Middle frontal gyrus (tissue), 1 donor: ENCODE measurements around the gene RBMS1.

ENCODE experiments used
- DNase-seq: peaks from one replicate; pipeline ENCODE4 v3.0.0-alpha.2; 2015; ENCODE audit warnings: low spot score; ENCODE audit errors: extremely low spot score

RBMS1 gene

DNA sequence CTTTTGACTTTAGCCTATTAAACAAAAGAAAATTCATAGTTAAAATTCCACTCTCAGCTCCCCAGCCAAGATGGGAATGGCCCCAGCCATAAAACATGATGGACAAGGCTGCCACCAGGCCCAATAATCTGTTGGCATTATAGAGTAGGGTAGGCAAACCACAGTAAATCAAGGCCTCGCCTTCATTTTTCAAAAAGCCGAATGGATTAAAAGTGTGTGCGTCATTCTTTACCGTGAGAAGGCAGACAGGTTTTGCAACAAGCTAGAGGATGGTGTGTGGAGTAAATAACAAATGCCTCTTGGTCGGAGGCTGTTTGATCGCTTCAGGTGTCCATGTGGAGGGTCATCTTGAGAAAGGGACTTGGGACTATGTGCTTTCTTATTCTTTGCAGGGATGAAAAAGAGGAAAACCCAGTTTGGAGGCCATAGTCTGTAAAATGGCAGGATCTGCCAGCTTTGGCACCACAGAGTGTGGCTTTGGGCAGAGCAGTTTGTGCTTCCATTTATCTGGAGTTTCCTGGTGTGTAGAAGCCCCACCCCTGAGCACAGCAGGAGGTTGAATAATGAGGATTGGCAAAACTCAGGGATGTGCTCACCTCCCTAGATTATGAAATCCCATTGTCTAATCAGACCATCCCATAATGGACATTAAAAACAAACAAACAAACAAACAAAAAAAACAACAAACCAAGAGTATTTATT, 236.4 kb downstream of the RBMS1 start:
- DNase-seq: no peak

DNA sequence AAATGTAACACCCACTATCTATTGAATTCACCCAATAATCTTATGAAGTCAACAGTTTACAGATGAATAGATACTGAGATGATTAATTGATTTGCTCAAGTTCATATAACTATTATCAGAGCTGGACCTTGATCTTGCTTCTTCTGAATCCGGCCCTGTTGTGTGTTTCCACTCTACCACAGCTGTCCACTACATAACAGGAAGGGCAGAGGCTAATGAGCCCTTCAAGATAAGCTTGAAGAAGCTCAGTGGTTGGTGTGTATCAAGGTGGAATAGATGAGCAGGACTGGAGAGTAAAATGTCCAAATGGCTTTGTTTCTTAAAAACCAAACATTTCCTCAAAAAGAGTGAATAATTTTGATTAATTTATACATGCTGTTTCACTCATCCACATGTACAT, 237.1 kb downstream of the RBMS1 start:
- DNase-seq: no peak

DNA sequence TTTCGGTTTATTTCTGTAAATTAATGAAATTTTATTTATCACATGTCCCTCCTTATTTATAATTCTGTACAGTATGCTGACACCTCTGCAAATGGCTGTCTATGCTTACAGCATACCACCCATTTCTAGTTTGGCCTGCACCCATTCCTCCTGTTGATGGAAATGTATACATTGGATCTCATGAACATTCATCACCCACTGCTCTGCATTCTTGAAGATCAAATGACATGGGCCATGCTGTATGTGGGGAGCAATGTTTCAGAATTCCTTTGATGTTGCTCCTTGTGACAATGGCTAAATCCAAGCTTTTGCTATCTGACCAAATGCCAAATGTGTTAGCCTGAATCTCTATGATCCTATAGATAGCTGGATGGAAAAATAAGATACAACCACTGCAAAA, 238.2 kb downstream of the RBMS1 start:
- no peak for DNase-seq

DNA sequence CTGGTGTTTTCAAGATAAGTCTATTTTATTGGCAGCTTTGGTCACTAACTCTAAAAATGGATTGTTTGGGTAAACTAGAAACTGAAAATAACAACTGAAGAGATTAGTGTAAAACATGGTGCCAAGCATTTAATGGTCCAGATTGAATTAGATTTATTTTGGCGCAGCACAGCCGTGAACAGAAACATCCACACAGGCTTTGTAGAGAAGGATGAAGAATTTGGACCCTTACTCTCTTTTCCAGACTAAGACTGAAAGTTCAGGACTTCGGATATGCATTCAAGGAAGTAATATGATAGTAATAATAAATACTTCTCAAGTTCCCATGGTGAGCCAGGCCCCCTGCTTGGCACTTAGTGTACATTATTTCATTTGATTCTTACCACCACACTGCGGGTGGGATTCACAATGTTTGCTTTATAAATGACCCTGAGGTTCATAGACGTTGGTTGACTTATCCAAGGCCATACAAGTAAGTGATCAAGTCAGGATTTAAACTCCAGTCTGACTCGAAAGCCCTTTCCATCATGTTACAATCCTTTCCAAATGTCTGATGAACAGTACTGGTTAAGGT, 239.3 kb downstream of the RBMS1 start:
- DNase-seq: no peak

DNA sequence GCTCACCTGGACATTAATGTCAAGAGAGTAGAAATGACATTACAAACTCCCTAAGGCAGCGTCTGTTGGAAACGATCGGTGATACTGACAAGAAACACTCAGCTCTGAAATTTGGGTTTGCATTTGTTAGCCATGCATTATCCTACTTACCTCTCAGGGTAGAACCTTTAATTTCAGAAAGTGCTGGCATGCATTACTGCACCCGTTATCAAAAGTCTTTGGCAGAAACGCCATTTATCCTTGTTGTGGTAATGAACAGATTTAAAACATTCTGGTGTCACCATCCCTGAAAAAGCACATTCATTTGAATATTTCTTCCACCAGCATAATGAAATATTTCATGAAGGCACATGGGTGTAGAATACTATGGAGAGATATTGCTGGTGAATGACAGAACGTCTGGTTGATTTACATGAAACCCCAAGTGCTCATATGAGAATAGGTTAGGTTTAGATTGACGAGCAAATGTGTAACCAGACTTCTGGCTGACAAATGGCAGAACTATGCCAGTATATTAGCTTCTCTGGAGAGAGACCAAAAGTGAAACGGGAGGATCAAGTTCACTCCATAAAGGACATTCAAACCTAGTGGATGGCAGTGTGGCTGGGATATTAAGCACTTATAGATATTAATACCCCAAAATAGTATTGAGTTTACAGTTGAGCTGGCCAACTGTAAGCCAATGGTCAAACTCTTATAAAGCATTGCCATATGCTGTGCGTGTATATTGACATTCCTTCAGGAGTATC, 240.0 kb downstream of the RBMS1 start:
- DNase-seq: no peak

DNA sequence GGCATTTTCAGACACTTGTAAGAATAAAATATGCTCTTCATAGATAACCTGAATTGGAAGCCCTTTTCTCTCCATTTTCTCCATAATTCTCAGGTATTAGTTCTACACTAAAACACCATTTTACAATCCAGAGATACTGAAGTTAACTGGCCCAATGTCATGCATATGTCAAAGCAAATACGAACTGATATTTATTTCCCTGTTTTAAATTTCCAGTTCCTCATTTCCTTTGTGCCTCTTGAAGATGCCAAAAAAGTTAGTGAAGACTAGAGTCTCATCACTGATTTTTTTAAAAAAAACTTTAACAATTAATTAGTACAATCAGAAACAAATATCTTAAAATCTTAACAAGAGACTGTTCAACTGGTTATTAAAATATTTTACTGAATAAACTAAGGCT, 240.7 kb downstream of the RBMS1 start:
- DNase-seq: no peak

DNA sequence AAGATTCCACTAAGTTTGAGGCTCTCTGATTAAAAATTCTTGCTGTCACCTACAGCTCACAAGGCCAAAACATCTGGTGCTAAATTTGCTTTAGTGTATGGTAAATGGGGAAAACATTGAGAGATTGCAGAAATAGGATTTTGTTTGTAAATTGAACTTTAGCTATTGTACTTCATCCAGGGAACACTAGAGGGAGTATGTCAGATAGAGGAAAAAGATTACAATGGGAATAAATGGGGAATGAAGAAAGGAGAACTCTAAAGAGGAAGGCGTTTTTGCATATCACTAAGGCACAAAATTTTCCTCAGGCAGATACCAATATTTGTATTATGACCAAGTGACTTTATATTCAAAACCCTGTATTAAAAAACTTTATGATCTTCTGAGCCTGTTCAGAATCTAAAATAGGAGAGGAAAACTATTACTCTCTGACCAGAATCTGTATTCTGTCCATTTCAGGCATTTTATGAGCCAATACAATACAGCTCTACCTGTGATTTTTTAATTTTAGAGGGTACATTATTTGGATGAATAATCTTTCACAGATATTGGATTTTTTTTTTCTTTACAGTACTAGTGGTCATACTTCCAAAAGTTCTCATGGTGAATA, 241.2 kb downstream of the RBMS1 start:
- DNase-seq: no peak

DNA sequence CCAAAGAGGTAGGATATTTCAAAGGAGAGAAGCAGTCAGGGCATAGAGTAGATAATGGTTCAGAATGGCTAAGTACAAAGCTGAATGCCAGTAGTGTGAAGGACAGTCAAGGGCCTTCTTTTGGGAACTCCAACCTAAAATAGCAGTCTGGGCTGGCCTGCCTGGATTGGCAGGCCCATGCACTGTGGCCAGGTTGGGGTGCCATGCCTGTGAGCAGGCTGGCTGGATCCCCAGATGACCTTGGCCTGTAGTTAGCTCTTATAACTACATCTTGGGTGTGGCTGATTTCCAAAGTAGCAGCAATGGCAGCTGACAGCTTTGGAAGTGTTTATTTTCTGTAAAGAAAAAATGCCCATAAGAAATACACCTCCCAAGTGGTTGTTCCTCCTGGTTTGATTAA, 242.0 kb downstream of the RBMS1 start:
- no peak for DNase-seq

DNA sequence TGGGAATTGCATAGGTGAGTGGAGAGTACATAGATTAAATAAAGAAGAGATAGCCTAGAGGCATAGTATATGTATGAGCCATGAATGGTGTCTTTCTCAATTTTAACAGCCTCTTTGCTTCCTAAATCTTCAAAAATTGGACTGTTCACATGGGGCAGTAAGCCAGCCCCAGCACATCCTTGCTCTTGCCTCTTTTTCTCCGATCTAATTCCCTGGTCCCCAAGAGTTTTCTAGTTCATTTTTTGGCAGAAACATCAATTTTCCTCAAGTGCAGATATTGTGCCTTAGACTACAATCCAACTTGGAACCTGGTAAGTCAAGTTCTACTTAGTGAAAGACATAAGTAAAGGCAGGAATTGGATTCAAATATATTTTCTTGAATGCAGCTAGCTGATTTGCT, 243.7 kb downstream of the RBMS1 start:
- no peak for DNase-seq

DNA sequence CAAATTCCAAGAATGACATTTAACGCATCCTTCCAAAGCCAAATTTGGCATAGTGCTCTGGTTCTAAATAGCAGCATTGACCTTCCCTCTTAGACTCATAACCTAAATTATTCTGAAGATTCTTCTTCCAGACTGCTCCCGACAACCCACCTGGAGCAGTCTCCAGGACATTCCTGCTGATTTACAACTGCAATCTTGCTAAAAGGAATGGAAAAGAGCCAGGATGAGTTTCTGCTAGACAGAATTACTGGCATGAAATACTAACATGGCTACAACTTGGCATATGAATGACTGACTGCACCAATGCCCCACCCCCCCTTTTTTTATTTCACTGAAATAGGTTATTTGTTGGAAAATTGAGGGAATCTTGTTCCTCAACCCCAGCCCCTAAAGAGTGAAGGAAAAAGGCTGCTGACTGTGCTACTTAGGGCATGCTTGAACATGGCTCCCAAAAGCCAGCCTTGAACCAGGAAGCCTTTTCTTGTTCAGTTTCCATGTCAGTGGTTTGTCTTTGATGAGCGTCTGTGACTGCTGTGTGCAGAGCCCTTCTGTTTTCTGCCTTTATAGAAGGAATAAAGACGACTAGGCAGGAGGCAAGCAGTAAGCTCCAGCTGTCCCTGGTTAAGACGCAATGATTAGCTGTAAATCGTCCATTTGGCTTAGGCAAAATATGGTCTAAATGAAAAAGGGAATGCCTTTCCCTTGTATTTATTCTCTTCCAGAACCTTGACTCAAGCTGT, 246.1 kb downstream of the RBMS1 start:
- no peak for DNase-seq

DNA sequence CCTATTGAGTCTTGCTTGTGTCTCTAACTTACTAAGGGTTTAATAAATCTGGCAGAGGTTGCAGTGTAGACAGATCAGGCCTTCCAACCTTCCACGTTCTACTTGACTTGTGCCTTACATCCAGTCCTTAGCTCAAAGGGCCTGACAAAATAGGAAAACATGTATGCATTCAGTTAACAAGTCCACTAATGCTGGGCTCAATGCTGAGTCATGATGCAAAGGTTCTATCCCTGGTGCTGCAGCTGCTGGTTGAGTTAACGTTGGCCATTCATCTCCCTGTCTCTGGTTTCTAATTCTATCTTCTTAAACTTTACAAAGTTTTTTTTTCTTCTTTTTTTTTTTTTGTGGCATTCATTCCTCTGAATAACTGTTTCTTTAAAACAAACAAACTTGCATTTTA, 247.3 kb downstream of the RBMS1 start:
- no peak for DNase-seq

DNA sequence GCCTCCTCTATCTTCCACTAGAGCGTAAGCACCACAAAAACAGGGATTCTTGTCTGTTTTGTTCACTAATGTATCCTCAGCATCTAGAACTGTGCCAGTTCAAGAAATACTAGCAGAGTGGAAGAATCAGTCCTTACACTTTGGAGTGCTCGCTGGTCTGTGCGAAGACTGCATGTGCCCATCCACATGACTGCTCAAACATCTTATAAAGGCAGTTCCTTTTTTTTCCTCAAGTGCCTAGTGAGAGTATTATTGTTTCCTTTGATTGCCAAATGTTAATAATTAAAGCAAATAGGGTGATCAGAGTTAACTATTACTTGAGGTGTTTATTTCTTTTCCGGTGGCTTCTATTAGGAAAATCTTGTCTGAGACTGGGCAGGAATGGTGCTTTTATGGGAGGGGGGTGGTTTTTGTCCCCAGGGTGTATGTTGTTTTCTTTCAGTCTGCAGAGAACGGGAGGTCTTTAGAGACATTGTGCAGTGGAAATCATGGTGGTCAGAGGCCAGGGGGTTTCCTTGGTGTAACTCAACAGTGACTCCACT, 247.9 kb downstream of the RBMS1 start:
- DNase-seq: no peak

DNA sequence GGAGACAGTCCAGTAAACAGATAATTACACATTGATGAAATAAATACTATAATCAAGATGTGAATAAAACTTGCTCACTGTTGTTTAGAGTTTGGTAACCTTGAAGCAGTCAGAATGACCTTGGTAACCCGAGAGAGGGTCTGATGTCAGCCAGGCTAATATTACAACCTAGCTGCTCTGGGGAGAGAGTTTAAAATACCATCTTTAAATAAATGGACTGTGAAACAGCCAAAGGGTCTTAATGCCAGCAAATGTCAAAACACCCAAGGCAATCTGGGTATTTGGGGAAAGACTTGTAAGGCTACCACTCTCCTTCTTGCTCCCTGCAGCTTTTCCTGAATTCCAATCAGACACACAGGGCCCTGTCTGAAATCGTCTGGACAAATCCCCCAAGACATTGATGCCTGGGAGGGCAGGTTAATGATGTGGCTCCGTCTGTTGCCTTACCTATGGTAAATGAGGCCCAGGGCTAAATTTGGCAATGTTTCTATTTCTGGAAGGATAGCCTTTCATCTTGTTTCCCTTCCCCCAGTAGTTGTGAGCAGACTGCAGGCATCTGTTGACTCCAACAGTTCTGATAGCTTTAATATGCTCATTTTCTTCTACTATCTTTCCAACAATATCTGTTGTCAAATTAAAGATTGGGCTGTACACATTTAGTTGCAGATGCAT, 250.6 kb downstream of the RBMS1 start:
- DNase-seq: no peak

DNA sequence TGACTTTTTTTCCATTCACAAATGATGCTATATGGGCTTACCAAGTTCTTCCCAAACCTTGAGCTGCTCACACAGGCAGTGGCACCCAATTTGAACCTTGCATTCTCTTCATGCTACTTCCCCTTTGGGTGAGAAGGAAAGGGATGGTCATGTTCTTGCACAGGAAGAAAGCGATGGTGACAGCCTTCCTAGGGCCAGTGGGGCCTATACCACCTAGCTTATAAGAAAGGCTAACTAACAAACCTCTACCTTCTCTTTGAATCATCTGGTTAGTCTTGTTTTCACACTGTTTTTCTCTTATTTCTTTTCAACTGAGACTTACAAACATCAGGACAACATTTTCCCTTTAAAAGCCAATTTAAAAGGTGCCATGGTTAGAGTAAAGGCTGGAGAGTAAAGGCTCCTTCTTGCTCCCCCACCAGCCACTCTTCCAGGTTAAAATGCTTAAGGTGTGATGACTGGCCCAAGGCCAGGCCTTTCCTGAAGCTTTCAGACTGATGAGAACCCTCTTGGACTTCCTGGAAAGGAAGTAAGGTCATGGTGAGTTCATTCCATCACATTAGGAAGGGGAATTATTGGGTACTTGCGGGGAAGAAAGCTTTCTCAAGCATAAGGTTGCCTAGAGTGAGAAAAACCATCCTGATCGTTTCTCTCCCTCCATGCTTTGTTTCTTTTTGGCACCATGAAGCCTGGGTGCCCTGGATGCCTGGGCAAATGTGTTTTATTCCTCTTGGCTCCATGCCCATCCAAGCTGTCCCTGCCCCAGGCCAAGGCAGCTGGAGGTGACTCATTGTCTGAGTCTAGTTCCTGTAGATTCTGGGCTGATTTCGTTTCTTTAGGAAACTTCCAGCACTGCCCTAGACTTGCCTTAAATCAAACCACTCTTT, 252.1 kb downstream of the RBMS1 start:
- no peak for DNase-seq

DNA sequence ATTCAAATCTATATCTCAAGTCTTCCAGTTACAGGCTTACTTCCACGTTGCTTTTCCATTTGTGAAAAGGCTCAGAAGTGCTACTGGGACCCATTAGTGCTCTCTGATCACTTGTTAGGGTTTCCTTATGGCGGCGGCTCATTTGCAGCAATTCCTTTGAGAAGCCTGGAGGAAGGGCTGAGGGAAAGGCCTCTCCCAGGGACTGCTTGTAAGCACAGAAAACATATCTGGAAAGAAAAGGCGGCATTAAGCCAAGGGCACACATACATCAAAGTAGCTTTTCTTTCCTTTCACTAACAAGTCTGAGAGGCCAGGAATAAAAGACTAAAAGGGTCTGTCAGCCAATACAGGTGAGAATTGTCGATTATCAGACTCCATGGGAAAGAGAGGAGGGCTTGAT, 254.2 kb downstream of the RBMS1 start:
- no peak for DNase-seq

DNA sequence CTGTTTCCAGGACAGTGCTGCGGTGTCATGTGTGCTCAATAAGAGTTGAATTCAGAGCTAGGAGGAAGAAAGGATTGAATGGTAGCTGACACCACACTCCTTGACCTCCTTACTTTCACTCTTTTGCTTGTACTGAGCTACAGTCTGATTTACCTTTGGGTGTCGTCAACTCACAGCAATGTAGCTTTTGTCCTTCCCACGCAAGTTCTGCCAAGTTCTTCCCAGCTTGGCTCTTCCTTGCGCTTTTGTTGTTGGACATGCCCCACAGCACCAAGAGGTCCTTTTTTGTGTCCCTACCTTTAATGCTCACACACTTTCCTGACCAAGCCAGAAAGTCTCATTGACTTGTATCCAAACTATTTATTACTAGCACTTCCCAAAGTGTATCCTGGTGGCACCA, 255.2 kb downstream of the RBMS1 start:
- DNase-seq: no peak

DNA sequence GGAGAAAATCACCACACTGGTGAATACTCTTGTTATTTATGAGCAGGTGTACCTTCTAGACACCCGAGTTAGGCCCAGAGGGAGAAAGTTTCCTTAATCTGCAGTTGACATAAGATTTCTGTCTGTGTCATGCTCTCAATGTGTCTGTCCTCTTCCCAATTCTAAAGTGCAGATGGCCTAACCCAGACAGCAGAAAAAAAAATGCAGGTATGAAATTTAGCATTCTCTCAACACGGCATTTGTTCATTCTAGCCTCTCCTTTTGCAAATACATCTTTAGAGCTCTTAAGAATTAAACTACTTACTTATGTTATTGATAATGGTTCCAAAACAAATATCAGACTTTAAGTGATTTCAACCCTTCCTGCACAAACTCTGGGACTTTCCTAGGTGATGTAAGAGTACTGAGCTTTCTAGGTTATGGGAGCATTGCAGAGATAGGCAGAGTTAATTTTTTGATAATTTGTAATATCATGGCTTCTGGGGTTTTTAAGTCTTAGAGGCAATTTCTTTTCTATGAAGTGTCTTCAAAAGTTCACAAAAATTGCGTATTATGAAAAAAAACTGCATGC, 260.6 kb downstream of the RBMS1 start:
- no peak for DNase-seq

DNA sequence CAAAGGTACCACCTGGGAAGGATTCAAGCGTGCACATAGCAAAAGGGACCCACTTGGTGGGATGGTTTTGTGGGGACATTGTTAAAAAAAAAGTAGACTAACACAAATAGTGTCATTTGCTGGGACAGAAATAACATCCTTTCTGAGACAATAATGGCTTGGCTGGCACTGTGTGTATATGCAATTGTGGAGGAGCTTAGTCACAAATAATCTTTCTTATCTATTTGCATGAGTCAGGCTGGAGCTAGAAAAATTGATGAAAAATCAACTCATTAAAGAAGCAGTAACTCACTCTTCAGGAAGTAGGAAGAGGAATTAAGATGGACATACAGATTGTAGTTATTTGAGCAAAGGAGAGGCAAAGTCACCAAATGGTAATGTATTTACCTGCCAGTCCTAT, 264.0 kb downstream of the RBMS1 start:
- no peak for DNase-seq

DNA sequence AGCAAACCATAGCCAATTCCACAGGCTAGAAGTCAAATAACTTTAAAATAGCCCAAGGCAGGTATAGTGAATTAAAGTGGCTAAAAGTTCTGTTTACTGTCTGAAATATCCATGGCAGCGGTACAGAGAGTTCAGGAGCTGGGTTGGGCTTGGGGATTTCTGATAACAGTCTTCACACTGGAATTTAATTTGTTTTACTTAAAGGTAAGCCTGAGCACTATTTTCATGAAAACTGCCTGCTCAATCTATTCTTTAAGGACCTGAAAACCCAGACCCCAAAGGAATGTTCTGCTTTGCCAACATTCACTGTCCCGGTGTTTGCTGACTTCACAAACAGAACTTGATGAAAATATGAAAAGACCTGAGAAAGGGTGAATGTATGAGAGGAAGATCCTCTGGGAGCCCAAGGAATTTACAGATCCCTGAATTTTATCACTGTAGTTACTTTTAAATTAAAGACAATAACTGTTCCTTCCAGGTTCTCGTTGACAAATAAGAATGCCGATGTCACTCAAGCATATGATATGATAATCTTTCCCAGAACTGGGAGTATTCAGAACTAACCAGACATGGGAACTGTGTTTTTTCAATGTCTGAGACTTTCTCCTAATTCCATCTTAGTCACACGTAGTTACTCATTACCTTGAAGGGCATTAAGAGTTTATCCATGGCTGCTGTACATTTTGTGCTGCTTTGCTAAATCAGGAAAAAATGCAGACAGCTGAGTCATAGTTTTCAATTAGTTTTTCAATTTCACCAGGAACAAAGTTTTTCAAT, 265.3 kb downstream of the RBMS1 start:
- no peak for DNase-seq
